H1 (cell line): ENCODE results near the gene LPP. TPM values are rescaled to one million over a fixed set of nuclear protein-coding genes. Genes with fewer than 3 reads are reported as not detected.

Experiments used
- CHD7 ChIP-seq: fragments of 300-600 bp; sonication (generic); IDR thresholded peaks from 2 replicates; pipeline ENCODE4 v1.7.1; 2012; ENCODE audit warnings: low read length, moderate library complexity, mild to moderate bottlenecking, inconsistent platforms; ENCODE audit not compliant: insufficient replicate concordance
- PHF8 ChIP-seq: fragments of 200-600 bp; sonication (generic); conservative IDR thresholded peaks from 2 replicates; pipeline ENCODE4 v1.7.1; 2012; ENCODE audit warnings: low read depth, mild to moderate bottlenecking, inconsistent platforms, low read length, moderate library complexity
- polyA plus RNA-seq, 7 experiments: library from polyadenylated mRNA; depleted of rRNA in 3 of 7; stranded (reverse) in 5 of 7; unstranded in 2 of 7; fragments of >200 nt in 5 of 7; fragments of 200-250 nt in 2 of 7; gene quantifications; 1 replicate in 5 of 7; 2 replicates in 1 of 7; 4 replicates in 1 of 7; pipeline versions ENCODE4 v1.2.1 to v1.2.3, GENCODE V29; 2011 to 2013; ENCODE audit warnings: missing spikeins in 2 of 7, mixed read lengths in 2 of 7
- total RNA-seq: library from RNA; stranded (reverse); fragmentation: NEBNext Ultra II Directional; extraction: Animal tissue kit (Norgen Biotek cat#: 25700); gene quantifications from 2 replicates; pipeline ENCODE4 v1.2.1, GENCODE V29; 2021

LPP gene
- total and polyA plus RNA-seq, 2 of the 8 experiments (the other 6 are each of a cell fraction or from before 2014, with no cell fraction given) = 10.0 to 53.3 TPM

GRCh38 chr3:188316021-188316722 lies 162.2 kb downstream of the LPP start (continued):
- TF ChIP-seq CHD7 (no peak), PHF8 (no peak)
